HepG2 (cell line): ENCODE results near the gene PSMB2. TPM values are rescaled to one million over a fixed set of nuclear protein-coding genes. Genes with fewer than 3 reads are reported as not detected.

Experiments
- ATAC-seq: fragments of 200-7000 bp; cut with Tn5 transposase; 3 replicates; pipeline ENCODE4 v1.9.1; 2020; ENCODE audit warnings: mild to moderate bottlenecking, moderate library complexity
- BruUV-seq: library from RNA; stranded (reverse); fragments of 400-500 nt; replicated peaks from 2 replicates; lab custom pipeline; 2021; lab: Mats Ljungman, UMichigan
- CTCF ChIA-PET: fragments of 300-600 bp; formaldehyde crosslinking; extraction: SDS; loops from one replicate; lab custom pipeline; 2021; ENCODE audit warnings: low total read pairs, inconsistent platforms, low intra/inter-chr PET ratio; lab: Yijun Ruan, JAX
- POLR2A ChIA-PET: fragments of 350-600 bp; sonication (Branson Sonifier 250); formaldehyde crosslinking; loops from one replicate; lab custom pipeline; 2020; ENCODE audit warnings: antibody characterized with exemption, inconsistent platforms; lab: Yijun Ruan, JAX
- DNase-seq: peaks from one replicate; pipeline ENCODE4 v3.0.0-alpha.2; 2015; ENCODE audit warnings: low spot score
- FAIRE-seq: peaks from 3 replicates; lab custom pipeline; 2011; peaks lifted over from hg19 to GRCh38; lab: Jason Lieb, UNC
- H2AFZ ChIP-seq: one replicate; pipeline ENCODE4 v1.6.1; 2011; ENCODE audit warnings: low read length, inconsistent platforms
- H3K27ac ChIP-seq: fragments of 300-600 bp; 3 replicates; pipeline ENCODE4 v1.8.0; 2011; ENCODE audit warnings: mixed run types, mild to moderate bottlenecking, mixed read lengths, low read length, inconsistent platforms; ENCODE audit not compliant: insufficient read depth; ENCODE audit errors: extremely low read length
- H3K27me3 ChIP-seq, 2 experiments: fragments of 200-600 bp in 1 of 2; 2 replicates in 1 of 2; 3 replicates in 1 of 2; pipeline versions ENCODE4 v1.6.0 to v1.8.0; 2011; ENCODE audit warnings: low read length in 2 of 2, mild to moderate bottlenecking in 2 of 2, moderate library complexity in 2 of 2, inconsistent platforms in 1 of 2; ENCODE audit not compliant: insufficient read depth in 2 of 2, control insufficient read depth in 1 of 2
- H3K36me3 ChIP-seq, 2 experiments: fragments of 200-600 bp in 1 of 2; replicated peaks in 1 of 2; 2 replicates in 1 of 2; 3 replicates in 1 of 2; pipeline versions ENCODE4 v1.5.1 to v1.8.0; 2011; ENCODE audit warnings: low read length in 2 of 2, inconsistent platforms in 1 of 2; ENCODE audit not compliant: insufficient read depth in 2 of 2, control insufficient read depth in 1 of 2
- H3K4me1 ChIP-seq: 2 replicates; pipeline ENCODE4 v1.5.1; 2012; ENCODE audit warnings: low read length, inconsistent platforms; ENCODE audit not compliant: insufficient read depth
- H3K4me2 ChIP-seq: 2 replicates; pipeline ENCODE4 v1.6.0; 2011; ENCODE audit warnings: low read depth, low read length, inconsistent platforms
- H3K4me3 ChIP-seq, 3 experiments: fragments of 200-600 bp in 1 of 3; sonication (generic), shearing (Covaris generic) in 1 of 3; replicated peaks in 1 of 3; 2 replicates each; pipeline ENCODE4 v1.5.1; 2011 to 2016; ENCODE audit warnings: low read length in 3 of 3, inconsistent platforms in 2 of 3, low read depth in 2 of 3, mild to moderate bottlenecking in 2 of 3, control low read depth in 1 of 3, mixed read lengths in 1 of 3; ENCODE audit not compliant: insufficient read depth in 1 of 3
- H3K79me2 ChIP-seq: one replicate; pipeline ENCODE4 v1.6.1; 2011; ENCODE audit warnings: low read length, inconsistent platforms; ENCODE audit not compliant: insufficient read depth
- H3K9ac ChIP-seq: 2 replicates; pipeline ENCODE4 v1.6.0; 2011; ENCODE audit warnings: mild to moderate bottlenecking, low read depth, low read length, inconsistent platforms; ENCODE audit not compliant: insufficient read depth
- H3K9me3 ChIP-seq: 2 replicates; pipeline ENCODE4 v1.5.1; 2012; ENCODE audit warnings: mild to moderate bottlenecking, low read length
- H4K20me1 ChIP-seq: 2 replicates; pipeline ENCODE4 v1.6.0; 2011; ENCODE audit warnings: inconsistent platforms, mild to moderate bottlenecking, low read length, moderate library complexity; ENCODE audit not compliant: insufficient read depth
- CEBPG ChIP-seq: IDR thresholded peaks from 2 replicates; pipeline ENCODE4 v1.6.1; 2016
- FOSL2 ChIP-seq: sonication (generic); formaldehyde crosslinking; IDR thresholded peaks from 2 replicates; pipeline ENCODE4 v1.4.0; 2020; ENCODE audit warnings: missing genetic modification reagents
- HDAC2 ChIP-seq: sonication (generic); formaldehyde crosslinking; IDR thresholded peaks from 2 replicates; pipeline ENCODE4 v1.4.0; 2020; ENCODE audit warnings: missing genetic modification reagents
- SMARCE1 ChIP-seq: fragments of 450-650 bp; IDR thresholded peaks from 2 replicates; pipeline ENCODE4 v1.6.1; 2017; ENCODE audit warnings: borderline replicate concordance
- THAP9 ChIP-seq: sonication (generic); formaldehyde crosslinking; IDR thresholded peaks from 2 replicates; pipeline ENCODE4; 2020; ENCODE audit warnings: missing genetic modification reagents, mild to moderate bottlenecking, borderline replicate concordance
- ZEB1 ChIP-seq: IDR thresholded peaks from 2 replicates; pipeline ENCODE4 v1.6.1; 2012; ENCODE audit warnings: mild to moderate bottlenecking, low read depth, inconsistent platforms; ENCODE audit not compliant: insufficient replicate concordance
- ZNF224 ChIP-seq: sonication (generic); formaldehyde crosslinking; IDR thresholded peaks from 2 replicates; pipeline ENCODE4 v1.5.0; 2020; ENCODE audit warnings: mild to moderate bottlenecking, missing genetic modification reagents
- ZNF749 ChIP-seq: sonication (generic); formaldehyde crosslinking; IDR thresholded peaks from 2 replicates; pipeline ENCODE4 v1.8.0; 2022; ENCODE audit warnings: mild to moderate bottlenecking, missing genetic modification reagents, moderate library complexity, borderline replicate concordance
- WGBS: methylation state at CpG from one replicate; pipeline ENCODE4 v1.1.6; 2017; ENCODE audit warnings: low lambda C conversion rate; 5-methylcytosine and 5-hydroxymethylcytosine counted together
- in situ Hi-C: cut with HindIII; loops from 2 replicates; pipeline ENCODE4 v1.10.0; 2017; ENCODE audit warnings: low pct_unique_long_range_greater_than_20kb; ENCODE audit not compliant: extremely low pct_ligation_motif_present
- intact Hi-C: fragments of 100-400 bp; cut with micrococcal nuclease; formaldehyde crosslinking; loops from one replicate; pipeline ENCODE4 v1.10.0; 2022; ENCODE audit not compliant: unreplicated experiment
- polyA plus RNA-seq, 8 experiments: library from polyadenylated mRNA; depleted of rRNA in 3 of 8; stranded (reverse) in 7 of 8; unstranded in 1 of 8; fragments of >200 nt; fragmentation: Illumina TruSeq in 4 of 8; extraction: Trizol in 4 of 8; gene quantifications; 2 replicates each; pipeline versions ENCODE4 v1.2.1 to v1.2.3, GENCODE V29; 2011 to 2016; ENCODE audit warnings: low read depth in 4 of 8, missing spikeins in 1 of 8, mixed read lengths in 1 of 8; ENCODE audit not compliant: insufficient read depth in 1 of 8
- total RNA-seq, 5 experiments: library from RNA; depleted of rRNA; stranded (reverse); fragments of >200 nt; fragmentation: Illumina TruSeq; extraction: Trizol; gene quantifications; 2 replicates each; pipeline ENCODE4 v1.2.3, GENCODE V29; 2016; ENCODE audit warnings: low read depth in 1 of 5
- TF ChIP-seq, protein P1 (sequence below): sonication (generic); formaldehyde crosslinking; IDR thresholded peaks from 2 replicates; pipeline ENCODE4 v1.5.1; 2020; ENCODE audit warnings: missing genetic modification reagents, mild to moderate bottlenecking, borderline replicate concordance
- TF ChIP-seq, protein P2 (sequence below), 2 experiments: IDR thresholded peaks; 2 replicates each; pipeline ENCODE4 v1.6.1; 2011 to 2012; ENCODE audit warnings: low read length in 2 of 2, borderline replicate concordance in 1 of 2, low read depth in 1 of 2, mild to moderate bottlenecking in 1 of 2, moderate library complexity in 1 of 2

PSMB2 gene
- total and polyA plus RNA-seq, 2 of the 13 experiments (the other 11 are each of a cell fraction or from before 2014, with no cell fraction given): 60.6 to 62.2 TPM

GRCh38 chr1:35675773-35676172 lies 34.4 kb upstream of the PSMB2 start:
- no peak overlapping the region for H3K4me3 ChIP-seq
- no peaks in the 10 kb centered on the region for H3K4me1 ChIP-seq
- no peak overlapping the region for H3K27ac ChIP-seq
- H3K9me3 ChIP-seq: no peaks in the 10 kb centered on the region
- peaks cover 2 to 23% of the 10 kb centered on the region in 2 experiments; a peak in 4 of 5 replicates for H3K27me3 ChIP-seq
- TF ChIP-seq ZNF749 (CRISPR knock-in tag) (no peak), ZEB1 (no peak), CEBPG (CRISPR knock-in tag) (no peak), SMARCE1 (no peak), ZNF224 (CRISPR knock-in tag) (no peak), HDAC2 (no peak), FOSL2 (CRISPR knock-in tag) (no peak), THAP9 (CRISPR knock-in tag) (no peak)
- TF ChIP-seq, protein P1, sequence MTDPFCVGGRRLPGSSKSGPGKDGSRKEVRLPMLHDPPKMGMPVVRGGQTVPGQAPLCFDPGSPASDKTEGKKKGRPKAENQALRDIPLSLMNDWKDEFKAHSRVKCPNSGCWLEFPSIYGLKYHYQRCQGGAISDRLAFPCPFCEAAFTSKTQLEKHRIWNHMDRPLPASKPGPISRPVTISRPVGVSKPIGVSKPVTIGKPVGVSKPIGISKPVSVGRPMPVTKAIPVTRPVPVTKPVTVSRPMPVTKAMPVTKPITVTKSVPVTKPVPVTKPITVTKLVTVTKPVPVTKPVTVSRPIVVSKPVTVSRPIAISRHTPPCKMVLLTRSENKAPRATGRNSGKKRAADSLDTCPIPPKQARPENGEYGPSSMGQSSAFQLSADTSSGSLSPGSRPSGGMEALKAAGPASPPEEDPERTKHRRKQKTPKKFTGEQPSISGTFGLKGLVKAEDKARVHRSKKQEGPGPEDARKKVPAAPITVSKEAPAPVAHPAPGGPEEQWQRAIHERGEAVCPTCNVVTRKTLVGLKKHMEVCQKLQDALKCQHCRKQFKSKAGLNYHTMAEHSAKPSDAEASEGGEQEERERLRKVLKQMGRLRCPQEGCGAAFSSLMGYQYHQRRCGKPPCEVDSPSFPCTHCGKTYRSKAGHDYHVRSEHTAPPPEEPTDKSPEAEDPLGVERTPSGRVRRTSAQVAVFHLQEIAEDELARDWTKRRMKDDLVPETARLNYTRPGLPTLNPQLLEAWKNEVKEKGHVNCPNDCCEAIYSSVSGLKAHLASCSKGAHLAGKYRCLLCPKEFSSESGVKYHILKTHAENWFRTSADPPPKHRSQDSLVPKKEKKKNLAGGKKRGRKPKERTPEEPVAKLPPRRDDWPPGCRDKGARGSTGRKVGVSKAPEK (CRISPR knock-in tag): no peak
- TF ChIP-seq, protein P2, sequence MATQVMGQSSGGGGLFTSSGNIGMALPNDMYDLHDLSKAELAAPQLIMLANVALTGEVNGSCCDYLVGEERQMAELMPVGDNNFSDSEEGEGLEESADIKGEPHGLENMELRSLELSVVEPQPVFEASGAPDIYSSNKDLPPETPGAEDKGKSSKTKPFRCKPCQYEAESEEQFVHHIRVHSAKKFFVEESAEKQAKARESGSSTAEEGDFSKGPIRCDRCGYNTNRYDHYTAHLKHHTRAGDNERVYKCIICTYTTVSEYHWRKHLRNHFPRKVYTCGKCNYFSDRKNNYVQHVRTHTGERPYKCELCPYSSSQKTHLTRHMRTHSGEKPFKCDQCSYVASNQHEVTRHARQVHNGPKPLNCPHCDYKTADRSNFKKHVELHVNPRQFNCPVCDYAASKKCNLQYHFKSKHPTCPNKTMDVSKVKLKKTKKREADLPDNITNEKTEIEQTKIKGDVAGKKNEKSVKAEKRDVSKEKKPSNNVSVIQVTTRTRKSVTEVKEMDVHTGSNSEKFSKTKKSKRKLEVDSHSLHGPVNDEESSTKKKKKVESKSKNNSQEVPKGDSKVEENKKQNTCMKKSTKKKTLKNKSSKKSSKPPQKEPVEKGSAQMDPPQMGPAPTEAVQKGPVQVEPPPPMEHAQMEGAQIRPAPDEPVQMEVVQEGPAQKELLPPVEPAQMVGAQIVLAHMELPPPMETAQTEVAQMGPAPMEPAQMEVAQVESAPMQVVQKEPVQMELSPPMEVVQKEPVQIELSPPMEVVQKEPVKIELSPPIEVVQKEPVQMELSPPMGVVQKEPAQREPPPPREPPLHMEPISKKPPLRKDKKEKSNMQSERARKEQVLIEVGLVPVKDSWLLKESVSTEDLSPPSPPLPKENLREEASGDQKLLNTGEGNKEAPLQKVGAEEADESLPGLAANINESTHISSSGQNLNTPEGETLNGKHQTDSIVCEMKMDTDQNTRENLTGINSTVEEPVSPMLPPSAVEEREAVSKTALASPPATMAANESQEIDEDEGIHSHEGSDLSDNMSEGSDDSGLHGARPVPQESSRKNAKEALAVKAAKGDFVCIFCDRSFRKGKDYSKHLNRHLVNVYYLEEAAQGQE (IDR thresholded peaks at IDR 0.05; ENCODE audit: borderline replicate concordance in 1 of 2, low read depth in 1 of 2, low read length in 2 of 2): no peak
- ATAC-seq: no peak
- in situ Hi-C loops (no loop called here), intact Hi-C loops (no loop called here)
- no peaks in the 10 kb centered on the region for H3K79me2 ChIP-seq
- CTCF ChIA-PET: no interaction called here
- H2AFZ ChIP-seq: no peak overlapping the region
- H3K36me3 ChIP-seq: no peaks in the 10 kb centered on the region
- POLR2A ChIA-PET: no interaction called here
- no CpG with 5 or more reads among the region's 1 CpG for WGBS
- H3K9ac ChIP-seq: no peak overlapping the region
- no peak for DNase-seq
- no peak overlapping the region for H3K4me2 ChIP-seq
- H4K20me1 ChIP-seq: no peaks in the 10 kb centered on the region
- no peak for FAIRE-seq
- no TSS peak for BruUV-seq
